Suprapubic skin (tissue), 4 donors: ENCODE results near the gene NPHP1. TPM values are rescaled to one million over a fixed set of nuclear protein-coding genes. Genes with fewer than 3 reads are reported as not detected.

Experiments
- DNase-seq, 2 donors: peaks; one replicate each; pipeline ENCODE4 v3.0.0-alpha.2; 2019; ENCODE audit warnings: low spot score in 2 of 2
- H3K27ac ChIP-seq: fragments of 200-600 bp; sonication (generic); one replicate; pipeline ENCODE4 v1.5.1; 2019
- H3K27me3 ChIP-seq: fragments of 200-600 bp; sonication (generic); one replicate; pipeline ENCODE4 v1.5.1; 2019
- H3K36me3 ChIP-seq: fragments of 200-600 bp; sonication (generic); one replicate; pipeline ENCODE4 v1.5.1; 2019
- H3K4me1 ChIP-seq: fragments of 200-600 bp; sonication (generic); one replicate; pipeline ENCODE4 v1.5.1; 2019
- H3K4me3 ChIP-seq: fragments of 200-600 bp; sonication (generic); one replicate; pipeline ENCODE4 v1.5.1; 2019; ENCODE audit warnings: mild to moderate bottlenecking
- H3K9me3 ChIP-seq: fragments of 200-600 bp; sonication (generic); one replicate; pipeline ENCODE4 v1.5.1; 2019
- EP300 ChIP-seq: sonication (generic); formaldehyde crosslinking; IDR thresholded peaks from one replicate; pipeline ENCODE4 v1.6.1; 2017; ENCODE audit warnings: antibody characterized with exemption
- POLR2A ChIP-seq, 2 donors: fragments of 450-650 bp; IDR thresholded peaks; one replicate each; pipeline ENCODE4 v1.6.1; 2017; ENCODE audit warnings: antibody characterized with exemption in 2 of 2, mild to moderate bottlenecking in 2 of 2, moderate library complexity in 2 of 2
- POLR2AphosphoS5 ChIP-seq, 3 donors: sonication (generic); formaldehyde crosslinking; IDR thresholded peaks; one replicate each; pipeline ENCODE4 v1.6.1; 2017; ENCODE audit warnings: antibody characterized with exemption in 3 of 3
- WGBS: methylation state at CpG from one replicate; pipeline ENCODE4 v1.1.5; 2018; 5-methylcytosine and 5-hydroxymethylcytosine counted together
- total RNA-seq, 4 donors: library from RNA; depleted of rRNA; stranded (reverse); fragments of >200 nt; gene quantifications; one replicate each; pipeline ENCODE4 v1.1.0, GENCODE V29; 2016
- TF ChIP-seq, protein P1 (sequence below), 2 donors: fragments of 200-600 bp in 1 of 2; fragments of 450-650 bp in 1 of 2; sonication (generic) in 1 of 2; IDR thresholded peaks; one replicate each; pipeline ENCODE4 v1.5.1; 2016 to 2019; ENCODE audit warnings: antibody characterized with exemption in 2 of 2, mild to moderate bottlenecking in 1 of 2, moderate library complexity in 1 of 2

NPHP1 gene
- total RNA-seq, 4 donors from 2014 or later, result 1.9 to 6.5 (median 3.2) TPM

GRCh38 chr2:110120171-110121051, 84.4 kb downstream of the NPHP1 start:
- Histone ChIP-seq H3K4me3 (no peak overlapping the region), H3K9me3 (no peaks in the 10 kb centered on the region), H3K4me1 (peaks cover 14% of the 10 kb centered on the region), H3K36me3 (no peaks in the 10 kb centered on the region), H3K27ac (peak overlapping the region; percentile 25), H3K27me3 (peaks cover 5% of the 10 kb centered on the region)
- DNase-seq, result no peak
- 70% methylated on average over 11 of the region's 11 CpGs for WGBS
- no peak for TF ChIP-seq POLR2AphosphoS5 (IDR thresholded peaks at IDR 0.05)

DNA sequence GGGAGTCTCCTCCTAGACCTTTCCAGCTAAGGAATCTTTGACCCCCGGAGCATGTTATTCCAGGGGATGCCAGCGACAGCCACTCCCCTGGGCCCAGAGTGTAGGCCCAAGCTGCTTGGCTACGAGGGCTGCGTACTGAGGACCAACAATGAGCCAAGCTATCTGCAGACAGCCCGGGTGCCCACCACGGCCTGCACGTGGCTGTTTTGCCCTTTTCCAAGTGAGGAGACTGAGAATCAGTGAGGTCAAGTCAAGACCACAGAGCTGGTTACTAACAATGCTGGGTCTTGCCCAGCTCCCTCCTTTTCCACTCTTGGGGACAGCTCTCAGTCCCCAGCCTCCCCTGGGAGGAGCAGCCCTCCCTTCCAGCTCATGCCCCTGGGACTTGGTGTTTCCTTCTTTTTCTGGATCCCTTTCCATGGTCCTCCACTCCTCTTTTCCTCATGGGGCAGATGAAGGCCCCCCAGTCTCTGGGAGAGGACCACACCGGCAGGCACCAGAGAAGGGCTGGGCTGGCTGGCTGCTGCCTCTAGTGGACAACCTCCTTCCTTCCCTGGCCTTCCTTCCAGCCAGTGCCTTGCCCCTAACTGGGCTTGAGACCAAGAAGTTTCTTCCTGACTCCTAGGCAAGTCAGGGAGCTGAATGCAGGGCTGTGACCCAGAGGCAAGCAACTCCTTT, 88.6 kb downstream of the NPHP1 start:
- no peak for TF ChIP-seq POLR2AphosphoS5 (IDR thresholded peaks at IDR 0.05)
- no peak for TF ChIP-seq POLR2A (IDR thresholded peaks at IDR 0.05)
- TF ChIP-seq, protein P1, sequence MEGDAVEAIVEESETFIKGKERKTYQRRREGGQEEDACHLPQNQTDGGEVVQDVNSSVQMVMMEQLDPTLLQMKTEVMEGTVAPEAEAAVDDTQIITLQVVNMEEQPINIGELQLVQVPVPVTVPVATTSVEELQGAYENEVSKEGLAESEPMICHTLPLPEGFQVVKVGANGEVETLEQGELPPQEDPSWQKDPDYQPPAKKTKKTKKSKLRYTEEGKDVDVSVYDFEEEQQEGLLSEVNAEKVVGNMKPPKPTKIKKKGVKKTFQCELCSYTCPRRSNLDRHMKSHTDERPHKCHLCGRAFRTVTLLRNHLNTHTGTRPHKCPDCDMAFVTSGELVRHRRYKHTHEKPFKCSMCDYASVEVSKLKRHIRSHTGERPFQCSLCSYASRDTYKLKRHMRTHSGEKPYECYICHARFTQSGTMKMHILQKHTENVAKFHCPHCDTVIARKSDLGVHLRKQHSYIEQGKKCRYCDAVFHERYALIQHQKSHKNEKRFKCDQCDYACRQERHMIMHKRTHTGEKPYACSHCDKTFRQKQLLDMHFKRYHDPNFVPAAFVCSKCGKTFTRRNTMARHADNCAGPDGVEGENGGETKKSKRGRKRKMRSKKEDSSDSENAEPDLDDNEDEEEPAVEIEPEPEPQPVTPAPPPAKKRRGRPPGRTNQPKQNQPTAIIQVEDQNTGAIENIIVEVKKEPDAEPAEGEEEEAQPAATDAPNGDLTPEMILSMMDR (IDR thresholded peaks at IDR 0.05), result peak in 1 of 2 donors; percentile 46
- no peak for TF ChIP-seq EP300

GRCh38 chr2:110115291-110116032, 89.4 kb downstream of the NPHP1 start, which contains the start of gene MALL:
Gene MALL (minus strand): TSS chr2:110115822. CDS start chr2:110115792, 30 bp downstream.
- DNase-seq, result peak in 1 of 2 donors; percentile 69
- 6% methylated on average over 32 of the region's 62 CpGs for WGBS
- Histone ChIP-seq H3K4me1 (peaks cover 26% of the 10 kb centered on the region), H3K36me3 (no peaks in the 10 kb centered on the region), H3K9me3 (no peaks in the 10 kb centered on the region), H3K27ac (peak within 1 kb of the TSS; percentile 59), H3K4me3 (peak within 1 kb of the TSS; percentile 52), H3K27me3 (peaks cover 12% of the 10 kb centered on the region)
- peak in 1 of 3 donors; percentile 39 for TF ChIP-seq POLR2AphosphoS5 (IDR thresholded peaks at IDR 0.05)
- TF ChIP-seq POLR2A (IDR thresholded peaks at IDR 0.05), result no peak
- TF ChIP-seq, protein P1 (IDR thresholded peaks at IDR 0.05), result no peak
- no peak for TF ChIP-seq EP300

More for the DNA sequence above, 88.6 kb downstream of the NPHP1 start:
- DNase-seq, result no peak
- H3K36me3 ChIP-seq, result no peaks in the 10 kb centered on the region
- peaks cover 12% of the 10 kb centered on the region for H3K27me3 ChIP-seq
- peak overlapping the region; percentile 59 for H3K27ac ChIP-seq
- no peaks in the 10 kb centered on the region for H3K9me3 ChIP-seq
- H3K4me1 ChIP-seq, result peaks cover 26% of the 10 kb centered on the region
- 3% methylated on average over 5 of the region's 8 CpGs for WGBS
- H3K4me3 ChIP-seq, result peak overlapping the region; percentile 52

- peak overlapping the region; percentile 52 for H3K4me3 ChIP-seq
- WGBS, result 48% methylated on average over 14 of the region's 14 CpGs
Measured at GRCh38 chr2:110114831-110115255, 90.0 kb downstream of the NPHP1 start.

More at GRCh38 chr2:110114831-110115255, 90.0 kb downstream of the NPHP1 start:
- H3K36me3 ChIP-seq, result no peaks in the 10 kb centered on the region
- TF ChIP-seq EP300, result no peak
- no peak for TF ChIP-seq POLR2A (IDR thresholded peaks at IDR 0.05)
- no peak for TF ChIP-seq POLR2AphosphoS5 (IDR thresholded peaks at IDR 0.05)
- TF ChIP-seq, protein P1 (IDR thresholded peaks at IDR 0.05), result no peak
- peaks cover 12% of the 10 kb centered on the region for H3K27me3 ChIP-seq
- peak overlapping the region; percentile 59 for H3K27ac ChIP-seq
- peaks cover 26% of the 10 kb centered on the region for H3K4me1 ChIP-seq
- DNase-seq, result no peak
- no peaks in the 10 kb centered on the region for H3K9me3 ChIP-seq
